HepG2 (cell line): Measurements from ENCODE around the gene WDR35. TPM values are rescaled to one million over a fixed set of nuclear protein-coding genes. Genes with fewer than 3 reads are reported as not detected.

ENCODE experiments used
- CREB1 ChIP-seq, 2 experiments: fragments of 450-650 bp in 1 of 2; IDR thresholded peaks; 2 replicates each; pipeline ENCODE4 v1.6.1; 2016 to 2017; ENCODE audit warnings: control low read depth in 1 of 2, mild to moderate bottlenecking in 1 of 2, missing compliant biosample characterization in 1 of 2, missing genetic modification characterization in 1 of 2
- EED ChIP-seq: sonication (generic); formaldehyde crosslinking; IDR thresholded peaks from 2 replicates; pipeline ENCODE4 v1.5.0; 2020; ENCODE audit warnings: mild to moderate bottlenecking, missing genetic modification reagents
- GMEB2 ChIP-seq: IDR thresholded peaks from 2 replicates; pipeline ENCODE4 v1.6.1; 2016; ENCODE audit warnings: missing biosample characterization, missing genetic modification reagents, low read depth
- HNRNPH1 ChIP-seq: fragments of 200-400 bp; formaldehyde crosslinking; optimal IDR thresholded peaks from 2 replicates; pipeline ENCODE3; 2017; ENCODE audit warnings: mild to moderate bottlenecking, low read depth, low read length
- MAFG ChIP-seq: sonication (generic); formaldehyde crosslinking; IDR thresholded peaks from 2 replicates; pipeline ENCODE4 v1.5.1; 2020; ENCODE audit warnings: mild to moderate bottlenecking, missing genetic modification reagents
- NFATC3 ChIP-seq: sonication (generic); formaldehyde crosslinking; IDR thresholded peaks from 2 replicates; pipeline ENCODE4 v1.5.1; 2020; ENCODE audit warnings: mild to moderate bottlenecking, missing genetic modification reagents
- RBFOX2 ChIP-seq: fragments of 200-400 bp; formaldehyde crosslinking; IDR thresholded peaks from 2 replicates; pipeline ENCODE4 v1.6.1; 2017; ENCODE audit warnings: low read depth, mild to moderate bottlenecking, low read length
- REL ChIP-seq: sonication (generic); formaldehyde crosslinking; conservative IDR thresholded peaks from 2 replicates; pipeline ENCODE4 v1.8.0; 2022; ENCODE audit warnings: mild to moderate bottlenecking, missing genetic modification reagents, moderate library complexity
- ZFP36L1 ChIP-seq: sonication (generic); formaldehyde crosslinking; IDR thresholded peaks from 2 replicates; pipeline ENCODE4 v1.8.0; 2022; ENCODE audit warnings: mild to moderate bottlenecking, missing genetic modification reagents, moderate library complexity
- ZMYM4 ChIP-seq: sonication (generic); formaldehyde crosslinking; IDR thresholded peaks from 2 replicates; pipeline ENCODE4 v1.8.1; 2023; ENCODE audit warnings: mild to moderate bottlenecking, missing genetic modification reagents
- ZNF281 ChIP-seq: sonication (generic); formaldehyde crosslinking; IDR thresholded peaks from 2 replicates; pipeline ENCODE4 v1.4.0; 2020; ENCODE audit warnings: missing genetic modification reagents, borderline replicate concordance
- ZNF34 ChIP-seq: sonication (generic); formaldehyde crosslinking; IDR thresholded peaks from 2 replicates; pipeline ENCODE4 v1.4.0; 2020; ENCODE audit warnings: mild to moderate bottlenecking, missing genetic modification reagents, borderline replicate concordance
- ZNF574 ChIP-seq: sonication (generic); formaldehyde crosslinking; IDR thresholded peaks from 2 replicates; pipeline ENCODE4 v1.4.0; 2020; ENCODE audit warnings: missing genetic modification reagents
- ZNF639 ChIP-seq: conservative IDR thresholded peaks from 2 replicates; pipeline ENCODE4 v1.6.1; 2018; ENCODE audit warnings: missing genetic modification reagents
- polyA plus RNA-seq, 8 experiments: library from polyadenylated mRNA; depleted of rRNA in 3 of 8; stranded (reverse) in 7 of 8; unstranded in 1 of 8; fragments of >200 nt; fragmentation: Illumina TruSeq in 4 of 8; extraction: Trizol in 4 of 8; gene quantifications; 2 replicates each; pipeline versions ENCODE4 v1.2.1 to v1.2.3, GENCODE V29; 2011 to 2016; ENCODE audit warnings: low read depth in 4 of 8, missing spikeins in 1 of 8, mixed read lengths in 1 of 8; ENCODE audit not compliant: insufficient read depth in 1 of 8
- total RNA-seq, 5 experiments: library from RNA; depleted of rRNA; stranded (reverse); fragments of >200 nt; fragmentation: Illumina TruSeq; extraction: Trizol; gene quantifications; 2 replicates each; pipeline ENCODE4 v1.2.3, GENCODE V29; 2016; ENCODE audit warnings: low read depth in 1 of 5

WDR35 gene
- total and polyA plus RNA-seq, 2 of the 13 experiments (the other 11 are each of a cell fraction or from before 2014, with no cell fraction given), result 11.1 to 19.6 TPM

GRCh38 chr2:19901442-19902215 is 88.3 kb downstream of the WDR35 start, which contains the start of gene TTC32 (continued):
- TF ChIP-seq ZNF639 (CRISPR knock-in tag), result peak; percentile 89
- TF ChIP-seq REL (CRISPR knock-in tag), result peak; percentile 93; the same call in 1 of the 2 replicates
- TF ChIP-seq RBFOX2, result peak; percentile 98
- peak; percentile 94 for TF ChIP-seq ZNF574 (CRISPR knock-in tag)
- TF ChIP-seq NFATC3 (CRISPR knock-in tag), result no peak; the same call in none of the 2 replicates
- peak; percentile 20; the same call in 1 of the 2 replicates for TF ChIP-seq CREB1 (IDR thresholded peaks at IDR 0.05)
- peak; percentile 81 for TF ChIP-seq CREB1 (CRISPR knock-in tag; IDR thresholded peaks at IDR 0.05)
- TF ChIP-seq ZMYM4, result peak; percentile 99
- peak; percentile 91 for TF ChIP-seq EED
- TF ChIP-seq HNRNPH1, result no peak
- peak; percentile 62; the same call in 1 of the 2 replicates for TF ChIP-seq GMEB2 (CRISPR knock-in tag)
- peak; percentile 86 for TF ChIP-seq ZFP36L1 (CRISPR knock-in tag)
- TF ChIP-seq ZNF34 (CRISPR knock-in tag), result no peak; the same call in 1 of the 2 replicates
- peak; percentile 47; the same call in 1 of the 2 replicates for TF ChIP-seq ZNF281
- TF ChIP-seq MAFG, result no peak
